Measurements from ENCODE around the gene PLXNC1.

PLXNC1 gene

DNA sequence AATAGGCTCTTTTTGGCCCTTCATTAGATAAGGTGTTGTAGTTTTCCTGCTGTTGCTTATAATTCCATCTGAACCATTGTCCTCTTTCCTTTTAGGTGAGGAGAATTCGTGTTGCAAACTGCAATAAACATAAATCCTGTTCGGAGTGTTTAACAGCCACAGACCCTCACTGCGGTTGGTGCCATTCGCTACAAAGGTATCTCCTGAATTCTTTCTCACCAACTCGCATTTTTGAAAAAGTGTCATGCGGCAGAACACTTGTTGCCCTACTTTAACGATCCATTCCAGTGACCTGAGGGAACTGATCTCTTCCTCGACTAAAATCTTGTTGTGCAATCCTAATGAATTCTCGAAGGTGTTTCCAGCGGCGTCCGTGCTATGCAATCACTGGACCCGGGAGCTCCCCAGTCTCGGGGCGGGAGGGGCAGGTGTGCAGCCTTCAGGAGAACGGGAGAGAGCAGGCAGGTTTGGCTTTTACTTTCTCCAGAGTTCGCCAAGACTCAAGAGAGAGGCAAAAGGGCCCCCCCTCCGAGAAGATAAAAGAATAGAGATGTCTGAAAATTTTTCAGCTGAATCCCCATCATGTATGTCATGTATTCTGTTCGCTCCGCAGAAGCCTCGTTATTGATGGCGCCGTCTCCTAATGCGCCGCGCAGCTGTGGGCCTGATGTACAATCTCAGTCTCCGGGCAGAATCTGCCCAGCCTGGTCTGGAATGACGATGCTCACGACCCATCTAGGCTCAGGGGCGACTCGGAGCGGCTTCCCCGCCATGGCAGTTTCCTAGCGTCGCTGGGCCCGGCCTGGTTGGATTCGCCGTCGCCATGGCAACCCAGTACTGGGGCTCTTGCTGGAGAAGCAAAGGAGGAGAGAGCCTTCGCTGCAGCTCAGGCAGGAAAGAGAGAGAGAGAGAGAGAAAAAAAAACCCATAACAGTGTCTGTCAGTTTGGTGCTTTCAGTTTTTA lies 38.2 kb downstream of the PLXNC1 start:
- Histone ChIP-seq H3K4me1 (ENCODE audit: control insufficient read depth, insufficient read depth, low read length) (no peaks in the 10 kb centered on the region), H3K9me3 (ENCODE audit: control insufficient read depth, insufficient read depth, low read depth, low read length) (no peaks in the 10 kb centered on the region), H3K36me3 (ENCODE audit: control insufficient read depth in 2 of 2, insufficient read depth in 1 of 2, low read length in 2 of 2) (no peaks in the 10 kb centered on the region), H3K4me3 (ENCODE audit: low read depth, low read length) (no peak overlapping the region), H3K27ac (ENCODE audit: extremely low read depth, low read depth, low read length) (no peak overlapping the region)
- ChIA-PET POLR2A (no interaction called here), CTCF (interaction anchor here (1.6 kb wide), 1 partner anchor 346 kb away, joined by 4 read pairs; no protein-coding TSS in a partner anchor)
- TF ChIP-seq ZNF2 (tag by site-specific recombination; IDR thresholded peaks at IDR 0.05): no peak
- no peak for TF ChIP-seq ZNF585B (tag by site-specific recombination; IDR thresholded peaks at IDR 0.05)
- no peak for TF ChIP-seq MZF1 (tag by site-specific recombination; IDR thresholded peaks at IDR 0.05; ENCODE audit: borderline replicate concordance)
- TF ChIP-seq KLF10 (tag by site-specific recombination; IDR thresholded peaks at IDR 0.05): no peak
- no peak for TF ChIP-seq WT1 (tag by site-specific recombination; IDR thresholded peaks at IDR 0.05)
- peak; percentile 59 for TF ChIP-seq SCRT2 (tag by site-specific recombination; IDR thresholded peaks at IDR 0.05)
- TF ChIP-seq, protein P1, sequence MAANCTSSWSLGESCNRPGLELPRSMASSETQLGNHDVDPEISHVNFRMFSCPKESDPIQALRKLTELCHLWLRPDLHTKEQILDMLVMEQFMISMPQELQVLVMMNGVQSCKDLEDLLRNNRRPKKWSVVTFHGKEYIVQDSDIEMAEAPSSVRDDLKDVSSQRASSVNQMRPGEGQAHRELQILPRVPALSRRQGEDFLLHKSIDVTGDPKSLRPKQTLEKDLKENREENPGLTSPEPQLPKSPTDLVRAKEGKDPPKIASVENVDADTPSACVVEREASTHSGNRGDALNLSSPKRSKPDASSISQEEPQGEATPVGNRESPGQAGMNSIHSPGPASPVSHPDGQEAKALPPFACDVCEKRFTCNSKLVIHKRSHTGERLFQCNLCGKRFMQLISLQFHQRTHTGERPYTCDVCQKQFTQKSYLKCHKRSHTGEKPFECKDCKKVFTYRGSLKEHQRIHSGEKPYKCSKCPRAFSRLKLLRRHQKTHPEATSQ (tag by site-specific recombination; IDR thresholded peaks at IDR 0.05): no peak
- no peak for TF ChIP-seq ZNF157 (tag by site-specific recombination; IDR thresholded peaks at IDR 0.05)

DNA sequence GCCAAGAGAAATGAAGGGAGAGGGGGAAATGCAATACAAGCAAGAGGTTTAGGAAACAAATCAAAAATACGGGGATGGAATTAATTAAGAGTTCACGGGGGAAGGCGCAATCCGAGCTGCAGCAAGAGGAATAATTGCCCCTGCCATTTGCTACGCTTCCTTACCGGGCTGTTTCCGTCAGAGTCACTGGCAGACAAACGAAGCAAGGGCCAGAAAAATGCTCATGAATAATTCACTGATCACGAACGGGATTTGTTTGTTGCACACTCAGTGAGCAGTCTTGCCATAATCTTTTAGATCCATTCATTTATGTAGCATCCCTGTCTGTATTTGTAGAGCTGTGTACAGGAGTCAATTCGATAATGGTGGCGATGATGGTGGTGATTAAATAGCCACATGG lies 39.0 kb downstream of the PLXNC1 start:
- CTCF ChIA-PET: interaction anchor here (0.7 to 0.9 kb wide), 3 partner anchors 19 to 1071 kb away, joined by 3 to 5 read pairs (median 3); no protein-coding TSS in a partner anchor
- POLR2A ChIA-PET: no interaction called here
- Histone ChIP-seq H3K9me3 (ENCODE audit: control insufficient read depth, insufficient read depth, low read depth, low read length) (no peaks in the 10 kb centered on the region), H3K4me3 (ENCODE audit: low read depth, low read length) (no peak overlapping the region), H3K27ac (ENCODE audit: extremely low read depth, low read depth, low read length) (no peak overlapping the region), H3K4me1 (ENCODE audit: control insufficient read depth, insufficient read depth, low read length) (no peaks in the 10 kb centered on the region), H3K36me3 (ENCODE audit: control insufficient read depth in 2 of 2, insufficient read depth in 1 of 2, low read length in 2 of 2) (no peaks in the 10 kb centered on the region)
- TF ChIP-seq GFI1B (tag by site-specific recombination; IDR thresholded peaks at IDR 0.05): no peak
- no peak for TF ChIP-seq ZNF843 (tag by site-specific recombination; IDR thresholded peaks at IDR 0.05)
- TF ChIP-seq TRIM28 (IDR thresholded peaks at IDR 0.05; ENCODE audit: borderline replicate concordance, low read length): no peak
- no peak for TF ChIP-seq ZNF76 (tag by site-specific recombination; IDR thresholded peaks at IDR 0.05; ENCODE audit: borderline replicate concordance, low read depth)
- TF ChIP-seq ZNF555 (tag by site-specific recombination; conservative IDR thresholded peaks at IDR 0.05): no peak
- no peak for TF ChIP-seq ZNF292 (tag by site-specific recombination; IDR thresholded peaks at IDR 0.05; ENCODE audit: borderline replicate concordance, low read depth)
- TF ChIP-seq KLF9 (tag by site-specific recombination; IDR thresholded peaks at IDR 0.05; ENCODE audit: low read depth): no peak
- TF ChIP-seq ZFP3 (tag by site-specific recombination; IDR thresholded peaks at IDR 0.05; ENCODE audit: low read depth): no peak
- TF ChIP-seq, protein P2, sequence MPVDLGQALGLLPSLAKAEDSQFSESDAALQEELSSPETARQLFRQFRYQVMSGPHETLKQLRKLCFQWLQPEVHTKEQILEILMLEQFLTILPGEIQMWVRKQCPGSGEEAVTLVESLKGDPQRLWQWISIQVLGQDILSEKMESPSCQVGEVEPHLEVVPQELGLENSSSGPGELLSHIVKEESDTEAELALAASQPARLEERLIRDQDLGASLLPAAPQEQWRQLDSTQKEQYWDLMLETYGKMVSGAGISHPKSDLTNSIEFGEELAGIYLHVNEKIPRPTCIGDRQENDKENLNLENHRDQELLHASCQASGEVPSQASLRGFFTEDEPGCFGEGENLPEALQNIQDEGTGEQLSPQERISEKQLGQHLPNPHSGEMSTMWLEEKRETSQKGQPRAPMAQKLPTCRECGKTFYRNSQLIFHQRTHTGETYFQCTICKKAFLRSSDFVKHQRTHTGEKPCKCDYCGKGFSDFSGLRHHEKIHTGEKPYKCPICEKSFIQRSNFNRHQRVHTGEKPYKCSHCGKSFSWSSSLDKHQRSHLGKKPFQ (tag by site-specific recombination; IDR thresholded peaks at IDR 0.05): no peak
- TF ChIP-seq, protein P3, sequence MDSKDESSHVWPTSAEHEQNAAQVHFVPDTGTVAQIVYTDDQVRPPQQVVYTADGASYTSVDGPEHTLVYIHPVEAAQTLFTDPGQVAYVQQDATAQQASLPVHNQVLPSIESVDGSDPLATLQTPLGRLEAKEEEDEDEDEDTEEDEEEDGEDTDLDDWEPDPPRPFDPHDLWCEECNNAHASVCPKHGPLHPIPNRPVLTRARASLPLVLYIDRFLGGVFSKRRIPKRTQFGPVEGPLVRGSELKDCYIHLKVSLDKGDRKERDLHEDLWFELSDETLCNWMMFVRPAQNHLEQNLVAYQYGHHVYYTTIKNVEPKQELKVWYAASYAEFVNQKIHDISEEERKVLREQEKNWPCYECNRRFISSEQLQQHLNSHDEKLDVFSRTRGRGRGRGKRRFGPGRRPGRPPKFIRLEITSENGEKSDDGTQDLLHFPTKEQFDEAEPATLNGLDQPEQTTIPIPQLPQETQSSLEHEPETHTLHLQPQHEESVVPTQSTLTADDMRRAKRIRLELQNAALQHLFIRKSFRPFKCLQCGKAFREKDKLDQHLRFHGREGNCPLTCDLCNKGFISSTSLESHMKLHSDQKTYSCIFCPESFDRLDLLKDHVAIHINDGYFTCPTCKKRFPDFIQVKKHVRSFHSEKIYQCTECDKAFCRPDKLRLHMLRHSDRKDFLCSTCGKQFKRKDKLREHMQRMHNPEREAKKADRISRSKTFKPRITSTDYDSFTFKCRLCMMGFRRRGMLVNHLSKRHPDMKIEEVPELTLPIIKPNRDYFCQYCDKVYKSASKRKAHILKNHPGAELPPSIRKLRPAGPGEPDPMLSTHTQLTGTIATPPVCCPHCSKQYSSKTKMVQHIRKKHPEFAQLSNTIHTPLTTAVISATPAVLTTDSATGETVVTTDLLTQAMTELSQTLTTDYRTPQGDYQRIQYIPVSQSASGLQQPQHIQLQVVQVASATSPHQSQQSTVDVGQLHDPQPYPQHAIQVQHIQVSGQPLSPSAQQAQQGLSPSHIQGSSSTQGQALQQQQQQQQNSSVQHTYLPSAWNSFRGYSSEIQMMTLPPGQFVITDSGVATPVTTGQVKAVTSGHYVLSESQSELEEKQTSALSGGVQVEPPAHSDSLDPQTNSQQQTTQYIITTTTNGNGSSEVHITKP (tag by site-specific recombination; IDR thresholded peaks at IDR 0.05): no peak
- no peak for TF ChIP-seq ZNF658 (tag by site-specific recombination; IDR thresholded peaks at IDR 0.05)
- no peak for TF ChIP-seq BCL11A (tag by site-specific recombination; IDR thresholded peaks at IDR 0.05; ENCODE audit: low read depth)
- TF ChIP-seq ZNF114 (tag by site-specific recombination; IDR thresholded peaks at IDR 0.05): no peak
- no peak for TF ChIP-seq GLI2 (tag by site-specific recombination; IDR thresholded peaks at IDR 0.05; ENCODE audit: borderline replicate concordance, low read depth)
- TF ChIP-seq ZNF324 (tag by site-specific recombination; IDR thresholded peaks at IDR 0.05): no peak

All from HEK293 (cell line).